GM19239 (cell line): ENCODE measurements around the gene PDE10A.

Source experiments
- DNase-seq: peaks from one replicate; pipeline ENCODE4 v3.0.0; 2011; ENCODE audit warnings: low spot score; ENCODE audit not compliant: insufficient read length
- FAIRE-seq: peaks from 2 replicates; lab custom pipeline; 2011; peaks lifted over from hg19 to GRCh38; lab: Jason Lieb, UNC

Gene PDE10A

GRCh38 chr6:165679326-165679725, 16.3 kb upstream of the PDE10A start:
- FAIRE-seq (no peak), DNase-seq (no peak)

GRCh38 chr6:165678904-165679303, 15.9 kb upstream of the PDE10A start:
- no peak for FAIRE-seq
- DNase-seq, result no peak

- no peak for FAIRE-seq
Observed at GRCh38 chr6:165678429-165678828, 15.4 kb upstream of the PDE10A start.

GRCh38 chr6:165677091-165677490, 14.1 kb upstream of the PDE10A start:
- DNase-seq, result no peak
- FAIRE-seq, result no peak

More at GRCh38 chr6:165678429-165678828, 15.4 kb upstream of the PDE10A start:
- no peak for DNase-seq

GRCh38 chr6:165676435-165677068, 13.5 kb upstream of the PDE10A start:
- DNase-seq (no peak), FAIRE-seq (no peak)

GRCh38 chr6:165675120-165675519, 12.1 kb upstream of the PDE10A start:
- FAIRE-seq, result no peak
- no peak for DNase-seq

GRCh38 chr6:165674155-165675029, 11.4 kb upstream of the PDE10A start:
- DNase-seq (no peak), FAIRE-seq (no peak)

- no peak for DNase-seq
- no peak for FAIRE-seq
Observed at GRCh38 chr6:165671222-165671768, 8.3 kb upstream of the PDE10A start.

- DNase-seq (no peak), FAIRE-seq (no peak)
Observed at GRCh38 chr6:165668951-165669350, 5.9 kb upstream of the PDE10A start.

GRCh38 chr6:165665384-165665672, 2.3 kb upstream of the PDE10A start:
- DNase-seq (no peak), FAIRE-seq (no peak)

- DNase-seq (no peak), FAIRE-seq (no peak)
Observed at GRCh38 chr6:165664559-165665383, 1.7 kb upstream of the PDE10A start.

GRCh38 chr6:165663736-165664558, 906 bp upstream of the PDE10A start:
- FAIRE-seq, result no peak
- DNase-seq, result peak; percentile 9

GRCh38 chr6:165663377-165663735, 315 bp upstream of the PDE10A start:
- DNase-seq (peak; percentile 25), FAIRE-seq (no peak)

GRCh38 chr6:165662041-165662748, 846 bp downstream of the PDE10A start:
- FAIRE-seq (no peak), DNase-seq (peak; percentile 36)

GRCh38 chr6:165661664-165662025, 1.4 kb downstream of the PDE10A start:
- DNase-seq (peak; percentile 27), FAIRE-seq (no peak)

GRCh38 chr6:165660857-165661663, 2.0 kb downstream of the PDE10A start:
- FAIRE-seq (no peak), DNase-seq (peak; percentile 13)

GRCh38 chr6:165659945-165660856, 2.8 kb downstream of the PDE10A start:
- FAIRE-seq (no peak), DNase-seq (no peak)
